Psoas muscle (tissue), 8 donors: ENCODE results near the gene SRD5A1. TPM values are rescaled to one million over a fixed set of nuclear protein-coding genes. Genes with fewer than 3 reads are reported as not detected.

Source experiments
- ATAC-seq, 4 donors: fragments of 200-7000 bp; cut with Tn5 transposase; one replicate each; pipeline ENCODE4 v1.9.1; 2020; ENCODE audit warnings: moderate library complexity in 3 of 4, mild to moderate bottlenecking in 2 of 4
- DNase-seq, 2 donors: peaks; one replicate each; pipeline ENCODE4 v3.0.0-alpha.2; 2020
- H3K27ac ChIP-seq: fragments of 200-600 bp; one replicate; pipeline ENCODE4 v1.8.0; 2022
- H3K27me3 ChIP-seq, 3 donors: fragments of 200-600 bp in 1 of 3; one replicate each; pipeline versions ENCODE4 v1.6.1 to v1.8.0; 2013 to 2022; ENCODE audit warnings: low read length in 2 of 3, mild to moderate bottlenecking in 2 of 3, moderate library complexity in 1 of 3; ENCODE audit not compliant: insufficient read depth in 3 of 3
- H3K36me3 ChIP-seq, 2 donors: fragments of 200-600 bp in 1 of 2; one replicate each; pipeline versions ENCODE4 v1.6.1 to v1.8.0; 2013 to 2022; ENCODE audit warnings: low read depth in 1 of 2, mild to moderate bottlenecking in 1 of 2, moderate library complexity in 1 of 2; ENCODE audit not compliant: insufficient read depth in 1 of 2
- H3K4me1 ChIP-seq: fragments of 200-600 bp; one replicate; pipeline ENCODE4 v1.8.0; 2022
- H3K4me3 ChIP-seq: fragments of 200-600 bp; one replicate; pipeline ENCODE4 v1.8.0; 2022; ENCODE audit warnings: mild to moderate bottlenecking
- H3K9me3 ChIP-seq: fragments of 200-600 bp; one replicate; pipeline ENCODE4 v1.8.0; 2022
- WGBS, 3 donors: extraction: QIAGEN DNeasy Blood & Tissue Kit; methylation state at CpG; one replicate each; pipeline versions ENCODE4 v1.1.6 to v1.1.7; 2013; 5-methylcytosine and 5-hydroxymethylcytosine counted together
- intact Hi-C, 2 donors: fragments of 100-400 bp; cut with DNase I; formaldehyde crosslinking; loops; one replicate each; pipeline versions ENCODE4 v1.11.0 to v1.14.2; 2022
- polyA plus RNA-seq, 3 donors: library from polyadenylated mRNA; stranded (reverse); fragments of 200-250 nt; gene quantifications; one replicate each; pipeline ENCODE4 v1.2.3, GENCODE V29; 2013
- total RNA-seq, 4 donors: library from RNA; stranded (reverse); fragmentation: NEBNext Ultra II Directional in 2 of 4; extraction: Animal tissue kit (Norgen Biotek cat#: 25700) in 2 of 4; gene quantifications; one replicate each; pipeline versions ENCODE4 v1.2.1 to v1.2.4, GENCODE V29; 2021 to 2023
- TF ChIP-seq, protein P1 (sequence below): fragments of 200-600 bp; IDR thresholded peaks from one replicate; pipeline ENCODE4 v1.8.0; 2022; ENCODE audit warnings: antibody characterized with exemption
- donor health status: healthy with polysubstance abuse.
- donor health status: DM: no; HTN: no; CAD: no; lungs with moderate emphysema.
- donor health status: Bipolar disorder and iron deficiency.
- donor health status: healthy.
- donor health status: DM: yes; HTN: yes; CAD: no.
- donor health status: DM: no; HTN: no; CAD: no.
- donor health status: DM: no; HTN: no; CAD: no.
- donor health status: DM: yes; HTN: yes; CAD: no.

SRD5A1 gene
- total and polyA plus RNA-seq, 7 donors, result 1.1 to 2.4 (median 1.7) TPM

DNA sequence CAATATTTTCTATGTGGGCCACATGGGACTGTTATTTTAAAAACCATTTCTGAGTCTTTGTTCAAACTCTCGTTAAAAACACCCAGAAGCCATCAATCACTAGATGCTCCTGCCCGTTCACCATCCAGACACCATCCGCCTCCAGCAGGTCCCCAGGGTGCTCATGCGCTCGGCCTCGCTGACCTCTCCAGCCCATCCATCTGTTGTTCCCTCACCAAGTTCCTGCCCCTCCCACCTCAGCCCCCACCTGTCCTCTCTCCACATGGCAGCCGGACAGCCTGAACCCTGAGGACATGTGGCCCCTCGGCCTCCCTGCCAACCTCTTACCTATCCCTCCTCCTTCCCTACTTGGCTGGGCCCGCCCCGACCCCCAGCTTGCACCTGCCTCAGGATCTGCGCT is 32.0 kb upstream of the SRD5A1 start:
- 83 to 89% (median 83%) methylated on average over 11 of the region's 11 CpGs for WGBS, 3 donors
- Histone ChIP-seq H3K27me3 (no peaks in the 10 kb centered on the region), H3K36me3 (peaks cover 3 to 99% of the 10 kb centered on the region in 2 donors), H3K4me3 (no peak overlapping the region), H3K9me3 (no peaks in the 10 kb centered on the region), H3K27ac (no peak overlapping the region), H3K4me1 (peaks cover 11% of the 10 kb centered on the region)
- no peak for ATAC-seq
- no peak for DNase-seq
- intact Hi-C loops, result no loop called here
- TF ChIP-seq, protein P1, sequence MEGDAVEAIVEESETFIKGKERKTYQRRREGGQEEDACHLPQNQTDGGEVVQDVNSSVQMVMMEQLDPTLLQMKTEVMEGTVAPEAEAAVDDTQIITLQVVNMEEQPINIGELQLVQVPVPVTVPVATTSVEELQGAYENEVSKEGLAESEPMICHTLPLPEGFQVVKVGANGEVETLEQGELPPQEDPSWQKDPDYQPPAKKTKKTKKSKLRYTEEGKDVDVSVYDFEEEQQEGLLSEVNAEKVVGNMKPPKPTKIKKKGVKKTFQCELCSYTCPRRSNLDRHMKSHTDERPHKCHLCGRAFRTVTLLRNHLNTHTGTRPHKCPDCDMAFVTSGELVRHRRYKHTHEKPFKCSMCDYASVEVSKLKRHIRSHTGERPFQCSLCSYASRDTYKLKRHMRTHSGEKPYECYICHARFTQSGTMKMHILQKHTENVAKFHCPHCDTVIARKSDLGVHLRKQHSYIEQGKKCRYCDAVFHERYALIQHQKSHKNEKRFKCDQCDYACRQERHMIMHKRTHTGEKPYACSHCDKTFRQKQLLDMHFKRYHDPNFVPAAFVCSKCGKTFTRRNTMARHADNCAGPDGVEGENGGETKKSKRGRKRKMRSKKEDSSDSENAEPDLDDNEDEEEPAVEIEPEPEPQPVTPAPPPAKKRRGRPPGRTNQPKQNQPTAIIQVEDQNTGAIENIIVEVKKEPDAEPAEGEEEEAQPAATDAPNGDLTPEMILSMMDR, result no peak

DNA sequence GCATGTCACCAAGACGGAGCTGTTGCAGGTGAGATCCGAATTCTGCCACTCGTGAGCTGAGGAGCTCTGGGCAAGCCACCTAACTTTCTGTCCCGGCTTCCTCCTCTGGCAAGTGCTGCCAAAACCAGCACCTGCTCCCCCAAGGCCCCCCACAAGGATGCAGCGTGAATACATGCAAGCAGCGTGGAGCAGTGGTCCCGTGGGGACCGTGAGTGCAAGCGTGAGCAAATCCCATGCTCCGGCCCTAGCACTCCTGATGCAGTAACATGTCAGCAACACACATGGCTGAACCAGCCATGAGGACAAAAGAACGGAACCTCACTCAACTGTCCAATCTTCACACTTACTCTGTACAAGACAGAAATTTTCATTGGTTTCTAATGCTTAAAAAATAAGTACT is 31.4 kb upstream of the SRD5A1 start:
- H3K27ac ChIP-seq, result no peak overlapping the region
- DNase-seq (no peak), ATAC-seq (no peak)
- H3K27me3 ChIP-seq, result no peaks in the 10 kb centered on the region
- H3K4me3 ChIP-seq, result no peak overlapping the region
- TF ChIP-seq, protein P1, result no peak
- H3K9me3 ChIP-seq, result no peaks in the 10 kb centered on the region
- peaks cover 3 to 99% of the 10 kb centered on the region in 2 donors for H3K36me3 ChIP-seq
- intact Hi-C loops, result no loop called here
- peaks cover 11% of the 10 kb centered on the region for H3K4me1 ChIP-seq
- WGBS, 3 donors, result 86 to 91% (median 87%) methylated on average over 11 of the region's 11 CpGs

DNA sequence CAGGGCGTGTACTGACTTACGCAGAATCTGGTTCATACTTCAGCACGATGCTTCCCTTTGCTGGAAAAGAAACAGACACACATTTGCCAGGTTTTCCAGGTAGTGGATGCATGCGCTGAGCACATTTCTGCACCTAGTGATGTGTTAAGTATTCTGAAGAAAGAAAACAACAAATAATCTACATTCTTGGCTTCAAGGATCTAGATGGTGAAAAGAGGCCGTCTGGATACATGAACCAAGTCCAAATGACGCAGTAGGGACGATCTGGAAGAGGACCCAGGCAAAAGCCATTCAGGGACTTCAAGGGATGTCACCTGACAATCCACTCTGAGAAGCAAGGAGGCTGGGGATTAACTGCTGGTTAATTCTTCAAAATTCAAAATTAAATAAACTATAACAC is 30.8 kb upstream of the SRD5A1 start:
- no peaks in the 10 kb centered on the region for H3K27me3 ChIP-seq
- peaks cover 11% of the 10 kb centered on the region for H3K4me1 ChIP-seq
- no peak for ATAC-seq
- no peak overlapping the region for H3K4me3 ChIP-seq
- DNase-seq, result no peak
- no peak overlapping the region for H3K27ac ChIP-seq
- no peaks in the 10 kb centered on the region for H3K9me3 ChIP-seq
- TF ChIP-seq, protein P1, result no peak
- intact Hi-C loops, result no loop called here
- 75 to 96% (median 91%) methylated on average over 7 of the region's 7 CpGs for WGBS, 3 donors
- H3K36me3 ChIP-seq, result peaks cover 3 to 100% of the 10 kb centered on the region in 2 donors

DNA sequence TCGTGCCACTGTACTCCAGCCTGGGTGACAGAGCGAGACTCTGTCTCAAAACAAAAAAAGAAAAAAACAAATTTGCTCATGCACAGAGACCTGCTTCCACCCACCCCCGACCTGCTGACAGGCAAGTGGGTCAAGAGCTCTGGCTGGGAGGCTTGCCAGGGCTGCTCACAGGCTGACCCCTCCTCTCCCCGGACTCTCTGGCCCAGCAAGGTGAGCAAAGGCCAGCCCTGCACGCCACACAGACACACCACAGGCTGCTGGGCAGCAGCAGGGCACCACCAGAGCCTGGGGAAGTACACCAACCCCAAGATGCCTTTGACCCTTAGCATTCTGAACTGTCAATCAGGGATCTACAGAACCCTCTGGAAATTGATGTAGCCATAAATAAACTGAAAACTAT is 29.6 kb upstream of the SRD5A1 start:
- Histone ChIP-seq H3K27me3 (no peaks in the 10 kb centered on the region), H3K27ac (no peak overlapping the region), H3K36me3 (peaks cover 5 to 100% of the 10 kb centered on the region in 2 donors), H3K9me3 (no peaks in the 10 kb centered on the region), H3K4me1 (peaks cover 3% of the 10 kb centered on the region), H3K4me3 (no peak overlapping the region)
- TF ChIP-seq, protein P1, result no peak
- ATAC-seq, result no peak
- 87 to 98% (median 91%) methylated on average over 5 of the region's 5 CpGs for WGBS, 3 donors
- no peak for DNase-seq
- intact Hi-C loops, result no loop called here

DNA sequence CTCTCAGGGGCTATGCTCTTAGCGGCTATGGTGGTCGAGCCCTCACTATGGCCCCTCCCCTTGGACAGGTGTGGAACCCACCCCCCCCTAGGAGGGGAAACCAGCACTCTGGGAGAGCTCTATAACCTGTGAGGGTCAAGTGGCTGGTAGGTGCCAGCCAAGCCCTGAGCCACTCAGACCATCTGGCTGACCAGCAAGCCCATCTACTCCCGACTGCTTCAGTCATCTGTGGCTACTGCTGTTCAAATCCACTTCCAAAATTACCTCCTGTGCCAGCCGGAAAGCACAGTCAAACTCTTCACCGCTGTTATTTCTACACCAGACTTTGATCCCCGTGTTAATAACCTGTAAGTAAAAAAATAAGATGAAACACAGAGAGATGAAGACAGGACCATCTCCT is 28.9 kb upstream of the SRD5A1 start:
- TF ChIP-seq, protein P1, result no peak
- Histone ChIP-seq H3K27ac (no peak overlapping the region), H3K4me3 (no peak overlapping the region), H3K4me1 (no peaks in the 10 kb centered on the region), H3K36me3 (peaks cover 9 to 100% of the 10 kb centered on the region in 2 donors), H3K9me3 (no peaks in the 10 kb centered on the region), H3K27me3 (no peaks in the 10 kb centered on the region)
- ATAC-seq (no peak), DNase-seq (no peak)
- 86 to 95% (median 94%) methylated on average over 4 to 6 of the region's 6 CpGs for WGBS, 3 donors
- intact Hi-C loops, result no loop called here
